ENCODE results near the gene CDCA7L.
"Not testable (repeated sequence)": the region's sequence is repeated elsewhere in the genome, so short reads cannot be mapped to it uniquely, and the experiment has no call there.

CDCA7L gene

GRCh38 chr7:21902240-21902639, 43.5 kb downstream of the CDCA7L start:
- no peak for DNase-seq

GRCh38 chr7:21898265-21898930, 47.3 kb downstream of the CDCA7L start:
- no peak for DNase-seq

- DNase-seq, result no peak
These were observed 52.3 kb downstream of the CDCA7L start for GRCh38 chr7:21893401-21893800.

GRCh38 chr7:21891291-21891690, 54.4 kb downstream of the CDCA7L start:
- no peak for DNase-seq

GRCh38 chr7:21887779-21888178, 57.9 kb downstream of the CDCA7L start:
- DNase-seq, result no peak

- DNase-seq, result no peak
These were observed 58.3 kb downstream of the CDCA7L start for GRCh38 chr7:21887353-21887752.

- no peak for DNase-seq
These were observed 59.3 kb downstream of the CDCA7L start for GRCh38 chr7:21886396-21886795.

- DNase-seq, result no peak
These were observed 61.2 kb downstream of the CDCA7L start for GRCh38 chr7:21884496-21884895.

- DNase-seq, result not testable (repeated sequence)
These were observed 62.2 kb downstream of the CDCA7L start for GRCh38 chr7:21883501-21883900.

GRCh38 chr7:21883069-21883468, 62.6 kb downstream of the CDCA7L start:
- DNase-seq, result no peak

- DNase-seq, result no peak
These were observed 75.8 kb downstream of the CDCA7L start for GRCh38 chr7:21869785-21870402.

- no peak for DNase-seq
These were observed 77.2 kb downstream of the CDCA7L start for GRCh38 chr7:21868576-21868850.

GRCh38 chr7:21867816-21868575, 77.7 kb downstream of the CDCA7L start:
- no peak for DNase-seq

- DNase-seq, result no peak
These were observed 78.5 kb downstream of the CDCA7L start for GRCh38 chr7:21867226-21867625.

- no peak for DNase-seq
These were observed 79.0 kb downstream of the CDCA7L start for GRCh38 chr7:21866731-21867130.

GRCh38 chr7:21865631-21866204, 80.0 kb downstream of the CDCA7L start:
- DNase-seq, result not testable (repeated sequence)

- no peak for DNase-seq
These were observed 94.1 kb downstream of the CDCA7L start for GRCh38 chr7:21851559-21851967.
